ENCODE results near the gene DCAF11. TPM values are rescaled to one million over a fixed set of nuclear protein-coding genes. Genes with fewer than 3 reads are reported as not detected.

DCAF11 gene
- total RNA-seq, 2 experiments from 2014 or later, result 74.8 to 75.3 TPM

- Mint-ChIP-seq H3K4me3 (no peak overlapping the region), H3K27me3 (no peaks in the 10 kb centered on the region), H3K9me3 (no peaks in the 10 kb centered on the region), H3K27ac (no peak overlapping the region), H3K4me1 (ENCODE audit: low read depth) (peaks cover 16% of the 10 kb centered on the region), H3K36me3 (ENCODE audit: low read depth) (peaks cover 26% of the 10 kb centered on the region)
- Histone ChIP-seq H3K27ac (ENCODE audit: low read depth in 1 of 2, low read length in 2 of 2) (no peak overlapping the region), H3K9me3 (ENCODE audit: control insufficient read depth in 1 of 2, insufficient read depth in 1 of 2, low read length in 2 of 2) (no peaks in the 10 kb centered on the region), H3K36me3 (ENCODE audit: insufficient read depth, low read length) (peaks cover 18% of the 10 kb centered on the region), H3K4me3 (ENCODE audit: low read length) (no peak overlapping the region), H3K4me1 (ENCODE audit: insufficient read depth, low read length) (peaks cover 13% of the 10 kb centered on the region), H3K27me3 (ENCODE audit: control insufficient read depth in 1 of 2, insufficient read depth in 2 of 2, low read length in 2 of 2) (no peaks in the 10 kb centered on the region)
- DNase-seq (no peak), ATAC-seq (ENCODE audit: poor library complexity) (no peak)
- TF ChIP-seq, protein P1, sequence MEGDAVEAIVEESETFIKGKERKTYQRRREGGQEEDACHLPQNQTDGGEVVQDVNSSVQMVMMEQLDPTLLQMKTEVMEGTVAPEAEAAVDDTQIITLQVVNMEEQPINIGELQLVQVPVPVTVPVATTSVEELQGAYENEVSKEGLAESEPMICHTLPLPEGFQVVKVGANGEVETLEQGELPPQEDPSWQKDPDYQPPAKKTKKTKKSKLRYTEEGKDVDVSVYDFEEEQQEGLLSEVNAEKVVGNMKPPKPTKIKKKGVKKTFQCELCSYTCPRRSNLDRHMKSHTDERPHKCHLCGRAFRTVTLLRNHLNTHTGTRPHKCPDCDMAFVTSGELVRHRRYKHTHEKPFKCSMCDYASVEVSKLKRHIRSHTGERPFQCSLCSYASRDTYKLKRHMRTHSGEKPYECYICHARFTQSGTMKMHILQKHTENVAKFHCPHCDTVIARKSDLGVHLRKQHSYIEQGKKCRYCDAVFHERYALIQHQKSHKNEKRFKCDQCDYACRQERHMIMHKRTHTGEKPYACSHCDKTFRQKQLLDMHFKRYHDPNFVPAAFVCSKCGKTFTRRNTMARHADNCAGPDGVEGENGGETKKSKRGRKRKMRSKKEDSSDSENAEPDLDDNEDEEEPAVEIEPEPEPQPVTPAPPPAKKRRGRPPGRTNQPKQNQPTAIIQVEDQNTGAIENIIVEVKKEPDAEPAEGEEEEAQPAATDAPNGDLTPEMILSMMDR (IDR thresholded peaks at IDR 0.05), result no peak
- CTCF ChIA-PET, result interaction anchor here (2.8 kb wide), 1 partner anchor 19 kb away, joined by 11 read pairs; no protein-coding TSS in a partner anchor
- intact Hi-C loops (cut with DNase I, micrococcal nuclease), result no loop called here
- POLR2A ChIA-PET, result interaction anchor here (1.8 to 6.2 kb wide), 3 partner anchors 8 to 19 kb away, joined by 6 to 33 read pairs (median 6); partner anchors contain the start of genes DCAF11, NRL and PSME1
Observed at GRCh38 chr14:24127673-24128072, 13.1 kb downstream of the DCAF11 start.

- H3K36me3 ChIP-seq (ENCODE audit: insufficient read depth, low read length), result no peaks in the 10 kb centered on the region
- Mint-ChIP-seq H3K27me3 (no peaks in the 10 kb centered on the region), H3K9me3 (no peaks in the 10 kb centered on the region), H3K4me1 (ENCODE audit: low read depth) (peaks cover 25% of the 10 kb centered on the region), H3K4me3 (no peak overlapping the region), H3K36me3 (ENCODE audit: low read depth) (peaks cover 8% of the 10 kb centered on the region), H3K27ac (no peak overlapping the region)
- intact Hi-C loops (cut with DNase I, micrococcal nuclease), result no loop called here
- ChIA-PET POLR2A (interaction anchor here (0.5 to 1.5 kb wide), 2 partner anchors 14 to 21 kb away, joined by 3 to 11 read pairs; partner anchors contain the start of genes DCAF11 and NRL), CTCF (no interaction called here)
- peaks cover 18% of the 10 kb centered on the region for H3K4me1 ChIP-seq (ENCODE audit: insufficient read depth, low read length)
- H3K27ac ChIP-seq (ENCODE audit: low read depth in 1 of 2, low read length in 2 of 2), result no peak overlapping the region
- H3K4me3 ChIP-seq (ENCODE audit: low read length), result no peak overlapping the region
- H3K9me3 ChIP-seq (ENCODE audit: control insufficient read depth in 1 of 2, insufficient read depth in 1 of 2, low read length in 2 of 2), result no peaks in the 10 kb centered on the region
- no peaks in the 10 kb centered on the region for H3K27me3 ChIP-seq (ENCODE audit: control insufficient read depth in 1 of 2, insufficient read depth in 2 of 2, low read length in 2 of 2)
- TF ChIP-seq, protein P1 (IDR thresholded peaks at IDR 0.05), result no peak
- ATAC-seq (ENCODE audit: poor library complexity), result no peak
- no peak for DNase-seq
Observed at GRCh38 chr14:24129410-24129998, 14.9 kb downstream of the DCAF11 start.

DNA sequence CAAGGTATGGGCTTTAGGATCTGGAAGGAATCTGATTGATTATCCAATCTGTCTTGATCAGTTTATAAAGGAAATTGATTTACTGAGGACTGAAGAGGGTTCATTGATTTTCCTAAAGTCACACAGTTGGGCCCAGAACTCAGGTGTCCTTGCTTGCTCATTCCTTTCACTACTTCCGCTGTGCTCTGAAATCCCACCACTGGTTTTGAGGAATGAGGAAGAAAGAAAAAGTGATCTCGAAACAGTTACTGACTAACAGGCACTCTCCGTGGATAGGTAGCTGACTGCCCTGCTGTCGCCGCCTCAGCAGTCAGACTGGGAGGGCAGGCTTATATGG, 15.8 kb downstream of the DCAF11 start, which contains the start of gene FITM1:
TSS of gene FITM1 (plus strand) at position 280 of the 337 bp plus-strand sequence. CDS start 905 bp downstream, outside the sequence.
- Histone ChIP-seq H3K9me3 (ENCODE audit: control insufficient read depth in 1 of 2, insufficient read depth in 1 of 2, low read length in 2 of 2) (no peaks in the 10 kb centered on the region), H3K4me3 (ENCODE audit: low read length) (no peak within 1 kb of the TSS), H3K4me1 (ENCODE audit: insufficient read depth, low read length) (peaks cover 20% of the 10 kb centered on the region), H3K27me3 (ENCODE audit: control insufficient read depth in 1 of 2, insufficient read depth in 2 of 2, low read length in 2 of 2) (no peaks in the 10 kb centered on the region), H3K36me3 (ENCODE audit: insufficient read depth, low read length) (no peaks in the 10 kb centered on the region), H3K27ac (ENCODE audit: low read depth in 1 of 2, low read length in 2 of 2) (no peak within 1 kb of the TSS)
- Mint-ChIP-seq H3K4me3 (peak within 1 kb of the TSS; percentile 43), H3K27me3 (no peaks in the 10 kb centered on the region), H3K36me3 (ENCODE audit: low read depth) (peaks cover 4% of the 10 kb centered on the region), H3K4me1 (ENCODE audit: low read depth) (peaks cover 28% of the 10 kb centered on the region), H3K9me3 (no peaks in the 10 kb centered on the region), H3K27ac (peak within 1 kb of the TSS; percentile 66)
- POLR2A ChIA-PET, result interaction anchor here (11.7 kb wide), 1 partner anchor 14 kb away, joined by 296 read pairs; the partner anchor contains the start of genes DCAF11 and NRL
- DNase-seq (no peak), ATAC-seq (ENCODE audit: poor library complexity) (no peak)
- TF ChIP-seq, protein P1 (IDR thresholded peaks at IDR 0.05), result no peak
- intact Hi-C loops (cut with DNase I, micrococcal nuclease), result no loop called here
- CTCF ChIA-PET, result no interaction called here
